Kidney capillary endothelial cell (primary cell): ENCODE data around the gene LUM.
"Not testable (repeated sequence)": the region's sequence is repeated elsewhere in the genome, so short reads cannot be mapped to it uniquely, and the experiment has no call there.

Experiments used
- DNase-seq: peaks from one replicate; pipeline ENCODE4 v3.0.0-alpha.2; 2018; ENCODE audit warnings: low spot score

The LUM gene

GRCh38 chr12:91109581-91110310 is 1.5 kb downstream of the LUM start:
- DNase-seq: no peak

DNA sequence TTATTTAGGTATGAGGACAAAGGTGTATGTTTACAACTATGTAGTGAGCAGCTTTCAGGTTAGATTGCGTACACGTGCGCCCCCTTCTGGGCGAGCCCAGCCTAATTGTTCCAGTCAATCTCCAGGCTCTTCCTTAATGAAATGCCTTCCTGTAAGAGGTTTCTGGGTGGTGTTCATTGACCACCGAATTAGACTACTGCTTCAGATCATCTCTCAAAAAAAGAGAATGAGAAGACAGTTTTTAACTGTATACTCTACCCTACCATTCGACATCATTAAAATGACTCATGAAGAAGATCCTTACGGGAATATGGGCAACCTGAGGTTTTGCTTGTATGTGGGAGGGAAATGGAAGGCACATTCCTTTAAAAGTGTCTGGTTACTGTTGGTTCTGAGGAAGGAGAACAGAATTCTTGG is 2.1 kb downstream of the LUM start:
- DNase-seq: peak; percentile 25

DNA sequence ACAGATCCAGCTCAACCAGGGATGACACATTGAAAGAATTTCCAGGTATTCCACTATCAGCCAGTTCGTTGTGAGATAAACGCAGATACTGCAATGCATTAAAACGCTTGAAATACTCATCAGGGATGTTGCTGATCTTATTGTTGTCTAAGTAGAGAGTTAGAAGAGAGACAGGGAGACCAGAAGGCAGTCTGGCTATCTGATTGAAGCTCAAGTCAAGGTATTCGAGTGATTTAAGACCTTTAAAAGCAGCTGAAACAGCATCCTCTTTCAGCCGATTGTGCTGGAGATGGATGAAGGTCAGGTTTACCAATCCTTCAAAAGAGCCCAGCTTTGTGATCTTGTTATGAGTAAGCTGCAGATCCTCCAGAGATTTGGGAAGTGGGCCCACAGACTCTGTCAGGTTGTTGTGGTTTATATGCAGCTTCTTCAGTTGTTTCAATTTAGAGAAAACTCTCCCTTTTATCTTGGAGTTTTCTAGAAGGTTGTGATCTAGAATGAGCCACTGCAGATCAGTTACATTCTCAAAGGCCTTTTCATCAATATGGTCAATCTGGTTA is 3.0 kb downstream of the LUM start:
- no peak for DNase-seq

- DNase-seq: no peak
Observed at GRCh38 chr12:91106283-91106682, 5.0 kb downstream of the LUM start.

DNA sequence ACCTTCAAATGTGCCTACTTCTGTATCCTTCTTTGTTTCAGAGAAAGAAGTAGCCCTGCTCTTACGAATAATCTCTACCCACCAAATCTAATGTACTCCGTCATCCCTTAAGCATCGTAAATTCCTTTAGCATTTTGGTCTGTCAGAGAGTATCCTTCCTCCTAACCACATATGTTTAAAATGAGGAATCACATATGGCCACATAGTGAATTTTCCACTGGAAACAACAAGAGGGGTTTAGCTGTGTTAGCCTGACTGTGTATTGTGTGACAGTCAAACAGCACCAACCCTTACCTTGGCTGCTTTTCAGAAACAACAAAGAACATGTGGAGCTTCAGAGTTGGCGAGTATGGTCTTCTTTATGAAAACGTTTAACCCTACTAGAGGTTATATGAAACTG is 5.5 kb downstream of the LUM start:
- DNase-seq: no peak

DNA sequence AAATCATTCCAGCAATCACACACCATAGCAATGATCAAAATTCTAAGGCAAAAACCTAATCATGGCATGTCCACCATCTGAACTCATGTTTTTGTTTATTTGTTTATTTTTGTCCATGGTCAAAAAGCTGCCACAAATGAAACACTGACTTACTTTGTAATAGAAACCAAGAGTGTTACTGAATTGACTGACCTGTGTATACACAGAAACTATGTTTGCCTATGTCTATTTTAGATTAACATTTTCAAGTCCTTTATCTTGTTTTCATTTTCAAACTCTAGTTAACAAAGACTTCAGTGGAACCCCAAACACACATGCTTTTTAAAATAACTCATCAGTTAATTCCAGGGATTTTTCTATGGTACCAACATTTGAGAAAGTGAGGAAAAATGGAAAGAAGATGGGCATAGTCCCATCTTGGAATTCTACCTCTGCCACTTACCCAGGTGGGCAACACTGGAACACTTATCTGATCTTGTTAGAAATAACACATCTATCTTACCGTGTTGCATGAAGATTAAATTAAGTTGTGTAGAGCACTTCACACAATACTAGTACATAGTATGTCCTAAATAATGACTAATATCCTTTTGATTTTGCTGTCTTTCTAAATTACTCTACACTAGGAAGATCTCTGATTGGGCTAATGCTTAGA is 6.4 kb downstream of the LUM start:
- DNase-seq: no peak

GRCh38 chr12:91103624-91104023 is 7.7 kb downstream of the LUM start:
- no peak for DNase-seq

- DNase-seq: no peak
Observed at GRCh38 chr12:91103101-91103500, 8.2 kb downstream of the LUM start.

- no peak for DNase-seq
Observed at GRCh38 chr12:91100906-91101305, 10.4 kb downstream of the LUM start.

DNA sequence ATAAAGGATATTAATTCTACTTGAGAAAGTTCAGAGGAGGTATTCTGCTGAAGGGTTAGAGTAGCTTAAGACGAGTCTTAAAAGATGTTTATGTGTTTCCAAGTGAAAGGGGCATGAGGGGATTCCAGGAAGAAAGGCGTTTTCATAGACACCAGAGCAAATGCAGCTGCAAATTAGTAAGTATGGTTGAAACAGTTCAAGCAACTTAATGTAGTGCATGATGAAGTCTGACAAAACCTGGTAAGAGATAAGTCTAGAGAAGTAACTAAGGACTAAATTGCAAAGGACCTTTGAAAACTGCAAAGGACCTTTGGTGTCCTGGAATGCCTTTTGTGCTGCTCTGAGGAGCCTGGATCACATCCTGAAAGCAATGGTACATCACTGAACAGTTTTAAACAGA is 11.5 kb downstream of the LUM start:
- no peak for DNase-seq

DNA sequence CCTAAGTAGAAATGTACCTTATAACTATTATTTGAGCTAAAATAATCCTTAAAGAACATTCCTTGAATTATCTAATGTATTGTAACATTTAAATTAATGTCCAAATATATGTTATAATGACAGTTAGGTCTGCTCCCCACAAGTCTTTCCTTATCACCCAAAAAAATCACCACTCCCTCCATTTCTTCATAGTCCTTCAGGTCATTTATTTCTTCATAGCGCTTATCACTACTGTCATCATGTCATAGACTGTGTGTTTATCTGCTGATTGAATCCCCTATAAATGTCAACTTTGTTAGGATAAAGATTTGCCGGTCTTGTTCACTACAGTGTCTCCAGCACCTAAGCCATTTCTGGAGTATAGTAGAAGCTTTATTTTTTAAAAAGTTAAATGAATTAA is 12.0 kb downstream of the LUM start:
- no peak for DNase-seq

DNA sequence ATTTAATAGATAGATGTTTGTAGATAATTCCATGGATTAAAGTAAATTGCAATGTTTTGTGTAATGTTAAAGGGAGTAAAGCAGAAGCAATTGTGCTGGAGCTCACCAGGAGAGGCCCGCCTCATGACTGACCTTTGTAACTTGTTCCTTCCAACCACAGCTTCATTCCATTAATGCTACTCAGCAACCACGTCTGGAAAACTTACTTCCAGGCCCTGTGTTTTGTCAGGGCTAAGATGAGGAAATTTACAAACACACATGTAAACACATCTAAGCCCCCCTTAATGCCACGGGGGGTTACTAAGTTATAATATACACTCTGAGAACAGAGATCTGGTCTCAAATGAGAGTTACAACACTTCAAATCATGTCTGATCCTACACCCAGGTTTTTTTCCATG is 12.4 kb downstream of the LUM start:
- no peak for DNase-seq

- DNase-seq: no peak
Observed at GRCh38 chr12:91098461-91098860, 12.8 kb downstream of the LUM start.

DNA sequence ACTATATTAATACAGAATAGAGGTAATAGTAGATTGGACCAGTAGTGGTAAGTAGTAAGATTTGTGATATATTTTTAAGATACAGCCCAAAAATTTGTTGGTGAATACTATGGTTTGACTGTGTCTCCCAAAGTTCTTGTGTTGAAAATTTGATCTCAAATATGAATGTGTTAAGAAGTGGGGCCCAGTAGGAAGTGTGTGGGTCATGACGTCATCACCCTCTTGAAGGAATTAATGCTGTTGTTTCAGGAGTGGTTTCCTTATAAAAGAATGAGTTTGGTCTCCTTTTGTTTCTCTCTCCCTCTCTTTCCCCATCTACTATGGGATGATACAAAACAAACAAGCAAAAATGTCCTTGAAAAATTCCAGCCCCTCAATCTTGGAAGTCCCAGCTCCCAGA is 16.3 kb downstream of the LUM start:
- no peak for DNase-seq

GRCh38 chr12:91094032-91094662 is 17.1 kb downstream of the LUM start:
- DNase-seq: no peak

GRCh38 chr12:91093341-91093740 is 18.0 kb downstream of the LUM start:
- DNase-seq: no peak

- DNase-seq: no peak
Observed at GRCh38 chr12:91091916-91092715, 19.2 kb downstream of the LUM start.

GRCh38 chr12:91089953-91090352 is 21.3 kb downstream of the LUM start:
- DNase-seq: not testable (repeated sequence)

GRCh38 chr12:91080041-91080440 is 31.3 kb downstream of the LUM start:
- DNase-seq: no peak

DNA sequence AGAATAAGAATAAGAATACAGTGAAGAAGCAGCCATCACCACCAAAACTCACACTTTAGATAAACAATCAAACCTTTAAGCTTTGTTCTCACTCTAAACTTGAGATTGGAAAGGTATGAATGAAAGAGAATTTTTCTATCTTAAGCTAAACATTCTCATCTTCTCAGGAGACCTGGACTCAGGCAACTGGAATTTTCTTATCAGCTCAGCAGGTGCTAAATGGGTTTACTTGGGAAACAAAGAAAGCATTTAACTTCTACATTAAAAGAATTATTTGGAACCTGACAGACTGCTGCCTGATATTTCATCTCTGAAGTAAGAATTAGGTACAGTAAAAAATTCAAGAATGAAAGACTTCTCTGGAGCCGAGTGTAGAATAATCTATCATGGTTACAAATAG is 32.8 kb downstream of the LUM start:
- no peak for DNase-seq

DNA sequence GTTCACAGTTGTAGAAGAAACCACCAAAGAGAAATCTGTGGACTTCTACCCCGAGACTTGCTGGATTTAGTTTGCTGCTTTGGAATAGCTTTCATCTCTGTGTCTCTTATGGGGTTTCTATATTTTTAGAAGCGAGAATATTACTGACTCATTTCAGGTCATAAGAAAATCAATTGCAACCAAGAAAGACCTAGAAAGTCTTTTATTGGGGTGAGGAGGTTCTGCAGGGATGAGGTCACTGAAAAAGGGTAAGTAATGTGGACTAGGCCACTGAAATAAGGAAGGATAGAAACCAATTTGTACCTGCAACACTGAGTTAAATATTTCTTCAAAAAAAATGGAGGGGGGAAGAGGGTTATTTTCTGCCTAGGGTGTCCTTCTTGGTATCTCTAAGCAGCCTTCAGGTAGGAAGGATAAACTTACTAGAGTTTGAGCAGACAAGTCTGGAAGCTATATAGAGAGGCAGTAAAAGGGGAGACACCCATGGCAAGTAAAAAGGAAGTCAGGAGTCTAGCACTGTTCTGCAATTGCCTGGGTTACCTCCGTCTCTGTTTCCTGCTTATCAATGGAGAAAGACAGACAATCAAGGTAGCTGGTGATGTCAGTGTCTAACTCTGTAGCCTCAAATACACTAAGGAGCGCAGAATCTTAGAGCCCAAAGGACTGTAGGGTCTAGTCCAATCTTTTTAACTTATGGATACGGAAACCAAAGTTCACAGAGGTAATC is 33.9 kb downstream of the LUM start:
- no peak for DNase-seq

DNA sequence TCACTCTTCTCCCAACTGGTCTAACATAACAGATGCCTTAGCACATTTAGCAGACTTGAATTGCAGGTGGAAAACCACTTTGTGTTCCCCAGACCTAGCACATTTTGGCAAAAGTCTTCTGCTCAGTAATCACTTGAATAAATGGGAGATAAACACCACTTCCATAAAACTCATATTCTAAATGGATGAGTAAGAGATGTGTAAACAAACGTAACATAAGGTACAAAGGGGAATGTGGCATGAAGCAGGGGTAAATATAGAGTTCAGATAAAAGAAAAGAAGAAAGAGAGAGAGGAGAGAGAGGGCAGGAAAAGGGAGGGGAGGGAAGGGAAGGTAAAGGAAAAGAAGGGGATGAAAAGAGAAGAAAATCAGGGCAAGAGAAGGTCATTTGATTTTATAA is 36.4 kb downstream of the LUM start:
- DNase-seq: no peak
